Loucy (cell line): ENCODE data around the gene SYNGR1.

Experiments
- H2AFZ ChIP-seq: fragments of 200-600 bp; sonication (generic); 2 replicates; pipeline ENCODE4 v1.6.0; 2016; ENCODE audit warnings: antibody characterized with exemption, mild to moderate bottlenecking, low read length, moderate library complexity
- H3F3A ChIP-seq: fragments of 200-600 bp; 2 replicates; pipeline ENCODE4 v1.6.0; 2016; ENCODE audit warnings: antibody characterized with exemption, low read depth, mild to moderate bottlenecking
- H3K27me3 ChIP-seq: fragments of 200-600 bp; sonication (generic); 2 replicates; pipeline ENCODE4 v1.6.1; 2014; ENCODE audit warnings: low read length, mild to moderate bottlenecking; ENCODE audit not compliant: insufficient read depth, poor library complexity, severe bottlenecking
- H3K36me3 ChIP-seq: fragments of 200-600 bp; sonication (generic); 2 replicates; pipeline ENCODE4 v1.6.1; 2016; ENCODE audit warnings: low read length; ENCODE audit not compliant: insufficient read depth
- H3K4me1 ChIP-seq: fragments of 200-600 bp; sonication (generic); 2 replicates; pipeline ENCODE4 v1.5.1; 2014; ENCODE audit warnings: low read length, mild to moderate bottlenecking; ENCODE audit not compliant: insufficient read depth, poor library complexity, severe bottlenecking
- H3K4me2 ChIP-seq: fragments of 200-600 bp; sonication (generic); 2 replicates; pipeline ENCODE4 v1.6.0; 2014; ENCODE audit warnings: antibody characterized with exemption, low read length, low read depth, mild to moderate bottlenecking; ENCODE audit not compliant: poor library complexity, severe bottlenecking
- H3K4me3 ChIP-seq: fragments of 200-600 bp; sonication (generic); 2 replicates; pipeline ENCODE4 v1.5.1; 2014; ENCODE audit warnings: low read length, mild to moderate bottlenecking, mixed read lengths; ENCODE audit not compliant: poor library complexity, severe bottlenecking
- H3K79me2 ChIP-seq: fragments of 200-600 bp; sonication (generic); 2 replicates; pipeline ENCODE4 v1.6.1; 2014; ENCODE audit warnings: low read length; ENCODE audit not compliant: insufficient read depth
- H3K9ac ChIP-seq: fragments of 200-600 bp; sonication (generic); 2 replicates; pipeline ENCODE4 v1.6.0; 2014; ENCODE audit warnings: mild to moderate bottlenecking, low read depth, low read length, moderate library complexity; ENCODE audit not compliant: poor library complexity, severe bottlenecking
- H3K9me2 ChIP-seq: fragments of 200-600 bp; sonication (generic); replicated peaks from 2 replicates; pipeline ENCODE4 v1.6.1; 2016; ENCODE audit warnings: low read depth, low read length, mixed read lengths
- H3K9me3 ChIP-seq: fragments of 200-600 bp; sonication (generic); 2 replicates; pipeline ENCODE4 v1.6.1; 2014; ENCODE audit warnings: mild to moderate bottlenecking, antibody characterized with exemption, low read length, low read depth; ENCODE audit not compliant: insufficient read depth
- H4K20me1 ChIP-seq: fragments of 200-600 bp; sonication (generic); 2 replicates; pipeline ENCODE4 v1.6.0; 2014; ENCODE audit warnings: antibody characterized with exemption, low read length, mild to moderate bottlenecking; ENCODE audit not compliant: insufficient read depth, poor library complexity, severe bottlenecking
- CTCF ChIP-seq: fragments of 200-600 bp; sonication (generic); conservative IDR thresholded peaks from 2 replicates; pipeline ENCODE4 v1.5.1; 2014; ENCODE audit warnings: mild to moderate bottlenecking, antibody characterized with exemption, low read length
- EZH2phosphoT487 ChIP-seq: fragments of 200-600 bp; IDR thresholded peaks from 2 replicates; pipeline ENCODE4 v1.6.1; 2018; ENCODE audit warnings: antibody characterized with exemption, mild to moderate bottlenecking, moderate library complexity, borderline replicate concordance

Gene SYNGR1

GRCh38 chr22:39422101-39422500, 72.3 kb downstream of the SYNGR1 start:
- no peaks in the 10 kb centered on the region for H3K9me3 ChIP-seq
- no peaks in the 10 kb centered on the region for H3K9me2 ChIP-seq
- H3F3A ChIP-seq: no peaks in the 10 kb centered on the region
- no peaks in the 10 kb centered on the region for H3K4me1 ChIP-seq
- no peaks in the 10 kb centered on the region for H4K20me1 ChIP-seq
- no peak overlapping the region for H3K9ac ChIP-seq
- no peaks in the 10 kb centered on the region for H3K79me2 ChIP-seq
- H3K4me3 ChIP-seq: no peak overlapping the region
- no peak overlapping the region for H3K4me2 ChIP-seq
- TF ChIP-seq CTCF: no peak
- TF ChIP-seq EZH2phosphoT487: no peak
- H2AFZ ChIP-seq: no peak overlapping the region
- no peaks in the 10 kb centered on the region for H3K27me3 ChIP-seq
- peaks cover 35% of the 10 kb centered on the region; the same call in 1 of the 2 replicates for H3K36me3 ChIP-seq

- H3K27me3 ChIP-seq: no peaks in the 10 kb centered on the region
- H3K9me2 ChIP-seq: no peaks in the 10 kb centered on the region
- H3K4me2 ChIP-seq: no peak overlapping the region
- H4K20me1 ChIP-seq: no peaks in the 10 kb centered on the region
- no peaks in the 10 kb centered on the region for H3F3A ChIP-seq
- no peaks in the 10 kb centered on the region for H3K9me3 ChIP-seq
- no peaks in the 10 kb centered on the region for H3K79me2 ChIP-seq
- H2AFZ ChIP-seq: no peak overlapping the region
- no peaks in the 10 kb centered on the region for H3K4me1 ChIP-seq
- TF ChIP-seq EZH2phosphoT487 (no peak), CTCF (no peak)
- no peak overlapping the region for H3K4me3 ChIP-seq
- no peak overlapping the region for H3K9ac ChIP-seq
- peaks cover 39% of the 10 kb centered on the region; the same call in 1 of the 2 replicates for H3K36me3 ChIP-seq
Observed at GRCh38 chr22:39422721-39423120, 72.9 kb downstream of the SYNGR1 start.

GRCh38 chr22:39423976-39424375, 74.2 kb downstream of the SYNGR1 start:
- H3K4me3 ChIP-seq: no peak overlapping the region
- no peaks in the 10 kb centered on the region for H3K9me2 ChIP-seq
- no peaks in the 10 kb centered on the region for H3K79me2 ChIP-seq
- H3K27me3 ChIP-seq: no peaks in the 10 kb centered on the region
- TF ChIP-seq EZH2phosphoT487 (no peak), CTCF (no peak)
- H3K9ac ChIP-seq: no peak overlapping the region
- no peak overlapping the region for H2AFZ ChIP-seq
- H4K20me1 ChIP-seq: no peaks in the 10 kb centered on the region
- no peaks in the 10 kb centered on the region for H3K4me1 ChIP-seq
- H3K36me3 ChIP-seq: peaks cover 32% of the 10 kb centered on the region; the same call in 1 of the 2 replicates
- H3F3A ChIP-seq: no peaks in the 10 kb centered on the region
- no peak overlapping the region for H3K4me2 ChIP-seq
- no peaks in the 10 kb centered on the region for H3K9me3 ChIP-seq
